GM12878 (cell line): Measurements from ENCODE around the gene ZNF467.

Experiments
- BACH1 ChIP-seq: fragments of 450-650 bp; IDR thresholded peaks from 2 replicates; pipeline ENCODE4 v1.6.1; 2017; ENCODE audit warnings: mild to moderate bottlenecking, borderline replicate concordance
- BRCA1 ChIP-seq: IDR thresholded peaks from 2 replicates; pipeline ENCODE4 v1.6.1; 2011; ENCODE audit warnings: low read depth, low read length, improper control_type of control experiment
- CEBPZ ChIP-seq: fragments of 150-350 bp; IDR thresholded peaks from 2 replicates; pipeline ENCODE4 v1.6.1; 2016; ENCODE audit warnings: low read depth, low read length
- CTCF ChIP-seq, 3 experiments: IDR thresholded peaks in 2 of 3; conservative IDR thresholded peaks in 1 of 3; 2 replicates each; pipeline ENCODE4 v1.5.1; 2011; ENCODE audit warnings: low read depth in 3 of 3, low read length in 3 of 3, mild to moderate bottlenecking in 3 of 3, control low read depth in 2 of 3, moderate library complexity in 2 of 3, inconsistent platforms in 1 of 3, mixed read lengths in 1 of 3; ENCODE audit not compliant: control insufficient read depth in 2 of 3, insufficient read depth in 1 of 3; ENCODE audit errors: extremely low read depth in 1 of 3
- ETV6 ChIP-seq, 2 experiments: fragments of 450-650 bp in 1 of 2; IDR thresholded peaks in 1 of 2; conservative IDR thresholded peaks in 1 of 2; 2 replicates each; pipeline ENCODE4 v1.6.1; 2014; ENCODE audit warnings: antibody characterized with exemption in 1 of 2, borderline replicate concordance in 1 of 2, low read depth in 1 of 2, mild to moderate bottlenecking in 1 of 2, moderate library complexity in 1 of 2
- JUNB ChIP-seq: IDR thresholded peaks from 2 replicates; pipeline ENCODE4 v1.6.1; 2016; ENCODE audit warnings: antibody characterized with exemption, mild to moderate bottlenecking
- REST ChIP-seq: IDR thresholded peaks from 2 replicates; pipeline ENCODE4 v1.6.1; 2012; ENCODE audit warnings: mild to moderate bottlenecking, low read depth, low read length

DNA sequence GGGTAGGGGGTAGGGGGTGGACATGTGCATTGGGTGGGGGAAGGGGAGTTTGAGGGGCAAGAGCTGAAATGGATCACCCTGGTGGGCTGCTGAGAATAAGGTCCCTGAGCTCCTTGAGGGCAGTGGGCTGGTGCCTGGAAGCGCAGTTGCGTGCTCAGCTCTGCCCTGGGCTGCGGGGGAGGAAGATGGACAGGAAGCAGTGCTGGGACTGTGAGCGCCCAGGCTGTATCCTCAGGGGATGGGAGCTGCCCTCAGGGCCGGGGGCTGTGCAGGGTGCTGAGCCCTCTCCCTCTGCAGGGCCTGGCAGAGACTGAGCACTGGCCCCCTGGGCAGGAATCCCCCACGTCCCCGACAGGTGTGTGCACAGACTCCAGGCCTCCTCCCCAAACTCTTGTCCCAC is 24.4 kb upstream of the ZNF467 start:
- no peak for TF ChIP-seq JUNB
- TF ChIP-seq CEBPZ, result no peak
- no peak for TF ChIP-seq CTCF (IDR thresholded peaks at IDR 0.05 in 2 of 3, conservative IDR thresholded peaks at IDR 0.05 in 1 of 3; ENCODE audit: control insufficient read depth in 2 of 3, extremely low read depth in 1 of 3, insufficient read depth in 1 of 3, low read depth in 3 of 3, low read length in 3 of 3)
- no peak for TF ChIP-seq BRCA1
- TF ChIP-seq ETV6 (conservative IDR thresholded peaks at IDR 0.05 in 1 of 2, IDR thresholded peaks at IDR 0.05 in 1 of 2; ENCODE audit: borderline replicate concordance in 1 of 2, low read depth in 1 of 2), result no peak
- TF ChIP-seq REST, result no peak
- TF ChIP-seq BACH1, result no peak
